HG02970 (cell line): ENCODE measurements around the gene GON7.
"Not testable (repeated sequence)": the region's sequence is repeated elsewhere in the genome, so short reads cannot be mapped to it uniquely, and the experiment has no call there.

Experiments
- ATAC-seq: cut with Tn5 transposase; IDR thresholded peaks from one replicate; pipeline ENCODE4 v1.9.1; 2021; ENCODE audit warnings: mild to moderate bottlenecking, moderate library complexity, moderate number of reproducible peaks; ENCODE audit not compliant: unreplicated experiment, low FRiP score

Gene GON7

DNA sequence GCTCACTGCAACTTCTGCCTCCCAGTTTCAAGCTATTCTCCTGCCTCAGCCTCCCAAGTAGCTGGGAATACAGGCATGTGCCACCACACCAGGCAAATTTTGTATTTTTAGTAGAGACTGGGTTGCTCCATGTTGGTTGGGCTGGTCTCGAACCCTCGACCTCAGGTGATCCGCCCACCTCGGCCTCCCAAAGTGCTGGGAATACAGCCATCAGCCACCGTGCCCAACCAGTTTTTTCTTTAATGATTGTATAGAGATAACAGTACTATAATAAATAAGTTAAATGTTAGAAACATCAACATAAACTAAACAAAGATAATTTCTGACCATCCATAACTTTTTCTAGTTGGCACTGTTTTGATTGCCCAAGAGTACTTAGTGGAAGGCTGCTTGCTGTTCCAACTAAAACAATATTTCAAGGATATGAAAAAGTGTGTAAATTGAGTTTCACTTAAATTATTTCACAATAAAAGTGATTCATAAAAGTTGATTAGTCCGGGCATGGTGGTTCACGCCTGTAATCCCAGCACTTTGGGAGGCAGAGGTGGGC lies 5.6 kb downstream of the GON7 start:
- no peak for ATAC-seq

DNA sequence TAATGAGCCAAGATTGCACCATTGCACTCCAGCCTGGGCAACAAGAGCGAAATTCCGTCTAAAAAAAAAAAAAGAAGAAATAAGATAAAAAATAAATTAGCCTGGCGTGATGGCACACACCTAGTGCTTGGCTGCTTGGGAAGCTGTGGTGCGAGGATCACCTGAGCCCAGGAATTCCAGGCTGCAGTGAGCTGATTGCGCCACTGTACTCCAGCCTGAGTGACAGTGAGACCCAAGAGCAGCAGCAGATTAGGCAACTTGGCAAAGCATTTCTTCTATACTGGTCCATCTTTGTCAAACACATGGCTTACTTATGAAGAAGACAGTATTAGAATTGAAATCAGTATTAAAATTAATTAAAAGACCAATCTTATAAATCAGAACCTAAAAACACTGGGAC lies 6.3 kb downstream of the GON7 start:
- ATAC-seq: no peak

DNA sequence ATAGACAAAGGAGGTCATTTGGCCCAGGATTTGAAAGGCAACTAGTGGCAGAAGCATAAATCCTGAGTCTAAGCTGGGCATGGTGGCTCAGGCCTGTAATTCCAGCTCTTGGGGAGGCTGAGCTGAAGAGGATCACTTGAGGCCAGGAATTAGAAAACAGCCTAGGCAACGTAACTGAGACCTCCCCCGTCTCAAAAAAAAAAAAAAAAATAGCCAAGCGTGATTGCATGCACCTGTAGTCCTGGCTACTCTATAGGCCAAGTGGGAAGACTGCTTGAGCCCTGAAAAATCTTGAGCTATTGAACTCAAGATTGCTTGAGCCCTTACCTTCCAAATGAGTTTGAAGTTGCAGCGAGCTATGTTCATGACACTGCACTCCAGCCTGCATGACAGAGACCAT lies 7.8 kb downstream of the GON7 start:
- no peak for ATAC-seq

DNA sequence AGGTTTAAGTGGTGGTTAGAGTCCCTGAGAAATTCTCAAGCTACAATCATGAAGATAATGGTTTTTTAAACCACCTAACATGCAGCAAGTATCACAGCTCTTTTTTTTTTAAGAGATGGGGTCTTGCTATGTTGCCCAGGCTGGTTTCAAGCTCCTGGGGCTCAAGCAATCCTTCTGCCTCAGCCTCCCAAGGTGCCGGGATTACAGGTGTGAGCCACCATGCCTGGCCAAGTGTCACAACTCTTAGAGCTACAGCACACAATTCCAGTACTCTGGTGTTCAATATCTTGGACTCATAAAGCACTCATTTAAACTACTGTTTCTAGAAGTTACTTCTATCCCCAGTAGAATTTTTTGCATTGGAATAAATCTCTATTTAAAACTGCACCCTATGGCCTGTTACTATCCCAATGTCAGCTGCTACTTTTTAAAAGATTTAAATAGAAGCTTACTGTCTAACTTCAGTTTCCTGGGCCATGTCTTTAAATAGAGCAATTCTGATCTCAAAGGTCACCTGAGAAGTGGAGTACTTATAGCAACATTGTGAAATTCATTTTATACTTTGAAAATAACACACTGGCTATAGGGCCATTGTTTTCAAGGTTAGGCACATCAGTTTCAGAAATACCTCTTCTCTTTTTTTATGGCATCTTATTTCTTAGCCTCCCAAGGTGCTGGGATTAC lies 11.4 kb downstream of the GON7 start:
- no peak for ATAC-seq

DNA sequence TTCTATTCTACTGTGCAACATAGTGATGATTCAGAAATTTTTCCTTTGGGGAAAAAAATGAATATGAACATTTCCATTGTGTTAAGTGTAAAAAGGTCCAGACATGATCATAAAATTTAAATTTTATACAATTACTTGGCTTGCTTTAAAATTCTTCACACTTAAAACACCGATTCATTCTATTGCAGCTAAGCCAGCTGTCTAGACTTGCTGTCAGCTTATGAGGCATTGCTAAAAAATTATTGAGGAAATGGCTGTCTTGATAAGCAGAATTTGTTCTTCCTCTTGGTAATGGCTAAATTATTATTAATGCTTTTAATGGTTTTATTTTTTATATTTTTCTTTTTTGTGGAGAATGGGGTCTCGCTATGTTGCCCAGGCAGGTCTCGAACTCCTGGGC lies 19.9 kb downstream of the GON7 start:
- ATAC-seq: no peak

DNA sequence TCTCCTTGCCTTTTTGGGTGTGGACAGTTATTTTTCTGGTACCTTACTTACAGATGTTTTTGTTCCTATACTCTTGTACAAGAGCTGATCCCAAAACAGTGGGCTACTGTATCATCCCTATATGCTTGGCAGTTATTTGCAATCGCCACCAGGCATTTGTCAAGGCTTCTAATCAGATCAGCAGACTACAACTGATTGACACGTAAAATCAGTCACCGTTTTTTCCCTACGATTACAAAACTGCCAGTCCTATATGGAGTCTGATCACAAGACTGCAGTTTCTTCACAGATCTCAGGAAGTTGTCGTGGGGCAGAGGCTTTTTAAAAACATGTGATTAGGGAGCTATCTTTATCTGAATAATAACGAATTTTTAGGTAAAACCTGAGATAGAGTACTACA lies 20.4 kb downstream of the GON7 start:
- ATAC-seq: no peak

DNA sequence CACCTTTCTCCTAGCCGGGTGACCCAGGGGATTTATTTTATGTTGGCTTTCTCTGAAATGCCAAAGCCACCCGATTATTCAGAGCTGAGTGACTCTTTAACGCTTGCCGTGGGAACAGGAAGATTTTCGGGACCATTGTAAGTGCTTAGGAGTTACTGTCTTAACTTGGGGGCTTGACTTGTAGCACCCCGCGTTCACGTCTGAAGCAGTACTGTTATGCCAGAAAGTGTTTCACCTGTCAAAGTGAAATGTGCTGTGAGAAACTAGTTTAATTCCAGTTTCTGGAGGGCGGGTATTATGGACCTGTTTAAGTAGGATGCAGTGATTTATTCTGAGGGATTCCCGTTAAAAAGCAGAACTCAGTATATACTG lies 21.5 kb downstream of the GON7 start:
- no peak for ATAC-seq

DNA sequence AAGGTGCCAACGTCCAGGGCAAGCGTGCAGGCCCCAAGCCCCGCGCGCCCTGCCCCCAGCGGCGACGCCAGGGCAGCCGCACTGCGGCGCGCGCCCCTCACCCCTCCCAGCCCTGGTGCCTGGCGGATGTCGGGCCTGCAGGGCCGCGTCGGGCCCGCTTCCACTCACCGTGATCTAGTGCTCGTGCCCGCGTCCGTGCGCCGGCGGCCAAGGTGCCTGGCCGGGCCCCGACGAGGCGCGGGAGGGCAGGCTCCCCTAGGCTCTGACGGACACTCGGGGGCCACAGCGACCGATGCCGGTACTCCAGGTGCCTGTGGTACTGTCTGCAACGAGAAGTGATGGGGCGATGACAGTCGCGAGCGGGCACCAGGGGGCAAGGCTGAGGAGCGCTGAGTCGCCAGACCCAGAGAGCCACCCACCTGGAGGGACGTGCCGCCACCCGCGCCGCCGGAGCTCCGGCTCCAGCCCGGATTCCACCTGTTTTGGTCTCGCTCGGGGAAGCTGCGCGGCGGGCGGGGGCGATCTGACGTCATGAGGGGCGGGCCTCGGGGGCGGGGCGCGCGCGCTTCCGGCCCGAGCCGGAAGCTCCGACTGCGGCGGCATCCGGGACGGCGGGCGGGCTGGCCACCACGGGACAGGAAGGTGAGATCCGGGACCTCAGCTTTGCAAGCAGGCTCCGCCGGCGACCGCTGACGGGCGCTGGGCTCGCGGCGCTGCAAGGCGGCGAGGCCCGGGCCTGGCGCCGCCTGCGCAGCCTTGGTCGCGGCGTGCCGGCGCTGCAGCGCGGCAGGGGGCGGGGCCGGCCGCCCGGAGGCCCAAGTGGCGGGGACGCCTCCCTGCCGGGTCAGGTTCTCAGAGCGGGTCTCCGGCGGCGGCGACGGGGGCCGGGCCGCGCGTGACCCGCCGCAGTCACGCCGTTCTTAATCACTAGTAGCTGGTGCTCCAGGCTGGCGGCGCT lies 22.2 kb downstream of the GON7 start, which contains the start of the genes LYSET and MOAP1:
Gene LYSET, plus strand, starts transcription at position 927 of the 958 bp plus-strand sequence. CDS start 89 bp downstream, outside the sequence.
Gene MOAP1, minus strand, starts transcription at position 507 of the 958 bp plus-strand sequence. CDS start 655 bp downstream, outside the sequence.
- peak; percentile 88 for ATAC-seq

DNA sequence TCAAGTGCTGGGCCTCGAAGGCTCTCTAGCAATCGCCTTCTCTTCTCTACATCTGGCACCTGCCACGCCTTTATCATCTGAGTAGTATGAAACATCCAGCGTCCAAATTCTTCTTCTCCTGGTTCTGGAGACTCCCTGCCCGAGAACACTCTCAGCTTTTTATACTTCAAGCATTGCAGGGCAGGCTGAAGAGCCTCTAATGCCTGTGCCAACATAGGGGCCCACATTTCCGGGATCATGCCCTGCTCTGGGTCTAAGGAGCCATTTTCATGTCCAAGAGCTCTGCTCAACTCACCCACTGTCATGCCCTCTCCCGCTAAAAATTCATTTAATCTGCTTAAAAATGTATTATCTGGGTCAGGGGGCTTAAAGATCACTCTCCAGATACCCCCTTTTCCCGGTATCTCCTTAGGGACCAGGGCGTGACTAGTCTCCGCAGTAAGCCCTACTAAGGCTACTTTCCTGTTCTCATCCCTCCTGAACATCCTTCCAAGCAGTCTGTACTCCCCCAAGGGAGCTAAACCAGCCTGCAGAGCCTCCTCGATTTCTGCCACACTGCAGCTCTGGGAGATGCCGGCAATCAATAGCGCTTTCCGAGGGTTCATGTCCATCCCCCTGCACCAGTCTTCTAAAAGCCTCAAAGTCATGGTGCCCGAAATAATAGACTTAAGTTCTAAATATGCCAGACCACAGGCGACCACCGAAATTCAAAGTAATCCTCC lies 23.1 kb downstream of the GON7 start:
- ATAC-seq: no peak

DNA sequence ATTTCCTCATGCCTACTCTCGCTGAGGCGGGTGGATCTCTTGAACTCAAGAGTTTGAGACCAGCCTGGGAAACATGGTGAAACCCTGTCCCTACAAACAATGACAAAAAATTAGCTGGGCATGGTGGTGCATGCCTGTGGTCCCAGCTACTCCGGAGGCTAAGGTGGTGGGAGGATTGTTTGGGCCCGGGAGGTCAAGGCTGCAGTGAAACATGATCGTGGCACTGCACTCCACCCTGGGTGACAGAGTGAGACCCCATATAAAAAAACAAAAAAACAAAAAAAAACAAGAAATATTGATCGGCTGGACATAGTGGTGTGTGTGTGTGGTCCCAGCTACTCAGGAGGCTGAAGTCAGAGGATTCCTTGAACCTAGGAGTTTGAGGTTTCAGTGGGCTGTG lies 31.4 kb downstream of the GON7 start:
- ATAC-seq: no peak

DNA sequence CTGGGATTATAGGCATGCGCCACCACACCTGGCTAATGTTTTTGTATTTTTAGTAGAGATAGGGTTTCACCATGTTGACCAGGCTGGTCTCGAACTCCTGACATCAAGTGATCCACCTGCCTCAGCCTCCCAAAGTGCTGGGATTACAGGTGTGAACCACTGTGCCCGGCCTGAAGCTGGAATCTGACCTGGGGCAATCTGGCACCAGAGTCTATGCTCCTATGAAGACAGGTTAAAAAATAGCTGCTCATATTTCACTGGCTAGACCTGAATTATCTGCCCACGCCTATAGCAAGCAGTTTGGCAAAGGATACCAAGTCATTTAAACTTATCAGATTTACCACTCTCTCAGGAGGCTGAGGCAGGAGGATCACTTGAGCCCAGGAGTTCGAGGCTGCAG lies 32.1 kb downstream of the GON7 start:
- ATAC-seq: not testable (repeated sequence)

DNA sequence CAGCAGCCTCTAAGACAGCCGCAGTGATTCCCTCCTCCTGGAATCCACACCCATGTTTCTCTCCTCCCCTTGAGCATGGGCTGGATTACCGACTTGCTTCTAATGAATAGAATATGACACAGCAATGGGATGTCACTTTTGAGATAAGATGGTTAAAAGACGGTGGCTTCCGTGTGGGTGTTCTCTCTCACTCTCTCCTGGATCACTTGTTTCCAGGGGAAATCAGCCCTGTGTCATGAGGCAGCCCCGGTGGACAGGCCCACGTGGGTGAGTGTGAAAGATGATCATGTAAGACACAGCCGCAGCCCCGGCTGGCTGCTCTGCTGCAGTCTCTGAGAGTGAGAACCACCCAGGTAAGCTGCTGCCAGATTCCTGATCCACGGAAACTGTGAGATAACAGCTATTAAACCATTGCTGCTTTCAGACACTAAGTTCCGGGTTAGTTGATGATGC lies 32.9 kb downstream of the GON7 start:
- ATAC-seq: no peak

DNA sequence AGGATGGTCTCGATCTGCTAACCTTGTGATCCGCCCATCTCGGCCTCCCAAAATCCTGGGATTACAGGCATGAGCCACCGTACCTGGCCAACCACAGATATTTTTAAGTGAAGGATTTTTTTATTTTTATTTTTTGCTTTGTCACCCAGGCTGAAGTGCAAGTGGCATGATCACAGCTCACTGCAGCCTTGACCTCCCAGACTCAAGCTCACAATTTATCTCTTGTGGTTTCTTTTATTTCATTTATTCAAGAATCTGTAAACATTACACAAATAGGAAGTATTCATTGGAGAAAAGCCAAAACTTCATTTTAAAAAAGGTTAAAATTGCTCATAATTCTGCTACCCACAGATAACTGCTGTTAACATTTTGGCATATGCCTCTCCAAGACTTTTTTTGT lies 35.5 kb downstream of the GON7 start:
- ATAC-seq: no peak

DNA sequence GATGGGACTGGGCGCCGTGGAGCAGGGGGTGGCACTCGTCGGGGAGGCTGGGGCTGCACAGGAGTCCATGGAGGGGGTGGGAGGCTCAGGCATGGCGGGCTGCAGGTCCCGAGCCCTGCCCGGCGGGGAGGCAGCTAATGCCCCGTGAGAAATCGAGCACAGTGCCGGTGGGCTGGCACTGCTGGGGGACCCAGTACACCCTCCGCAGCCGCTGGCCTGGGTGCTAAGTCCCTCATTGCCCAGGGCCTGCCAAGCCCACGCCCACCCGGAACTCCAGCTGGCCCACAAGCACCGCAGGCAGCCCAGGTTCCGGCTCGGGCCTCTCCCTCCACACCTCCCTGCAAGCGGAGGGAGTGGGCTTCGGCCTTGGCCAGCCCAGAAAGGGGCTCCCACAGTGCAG lies 36.7 kb downstream of the GON7 start:
- not testable (repeated sequence) for ATAC-seq

DNA sequence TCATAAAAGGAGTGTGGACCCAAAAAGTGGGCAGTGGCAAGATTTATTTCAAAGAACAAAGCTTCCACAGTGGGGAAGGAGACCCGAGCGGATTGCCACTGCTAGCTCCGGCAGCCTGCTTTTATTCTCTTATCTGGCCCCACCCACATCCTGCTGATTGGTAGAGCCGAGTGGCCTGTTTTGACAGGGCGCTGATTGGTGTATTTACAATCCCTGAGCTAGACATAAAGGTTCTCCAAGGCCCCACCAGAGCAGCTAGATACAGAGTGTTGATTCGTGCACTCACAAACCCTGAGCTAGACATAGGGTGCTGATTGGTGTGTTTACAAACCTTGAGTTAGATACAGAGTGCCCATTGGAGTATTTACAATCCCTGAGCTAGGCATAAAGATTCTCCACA lies 37.2 kb downstream of the GON7 start:
- not testable (repeated sequence) for ATAC-seq

DNA sequence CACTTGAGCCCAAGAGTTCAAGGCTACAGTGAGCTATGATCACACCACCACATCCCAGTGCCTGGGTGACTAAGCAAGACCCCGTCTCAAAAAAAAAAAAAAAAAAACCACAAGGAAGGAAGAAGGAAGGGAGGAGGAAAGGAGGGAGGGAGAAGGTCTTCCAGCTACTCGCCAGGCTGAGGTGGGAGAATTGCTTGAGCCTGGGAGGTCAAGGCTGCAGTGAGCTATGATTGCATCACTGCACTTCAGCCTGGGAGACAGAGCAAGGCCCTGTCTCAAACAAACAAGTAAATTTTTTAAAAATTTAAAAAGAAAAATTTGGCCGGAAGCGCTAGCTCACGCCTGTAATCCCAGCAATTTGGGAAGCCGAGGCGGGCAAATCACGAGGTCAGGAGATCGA lies 38.3 kb downstream of the GON7 start:
- not testable (repeated sequence) for ATAC-seq

DNA sequence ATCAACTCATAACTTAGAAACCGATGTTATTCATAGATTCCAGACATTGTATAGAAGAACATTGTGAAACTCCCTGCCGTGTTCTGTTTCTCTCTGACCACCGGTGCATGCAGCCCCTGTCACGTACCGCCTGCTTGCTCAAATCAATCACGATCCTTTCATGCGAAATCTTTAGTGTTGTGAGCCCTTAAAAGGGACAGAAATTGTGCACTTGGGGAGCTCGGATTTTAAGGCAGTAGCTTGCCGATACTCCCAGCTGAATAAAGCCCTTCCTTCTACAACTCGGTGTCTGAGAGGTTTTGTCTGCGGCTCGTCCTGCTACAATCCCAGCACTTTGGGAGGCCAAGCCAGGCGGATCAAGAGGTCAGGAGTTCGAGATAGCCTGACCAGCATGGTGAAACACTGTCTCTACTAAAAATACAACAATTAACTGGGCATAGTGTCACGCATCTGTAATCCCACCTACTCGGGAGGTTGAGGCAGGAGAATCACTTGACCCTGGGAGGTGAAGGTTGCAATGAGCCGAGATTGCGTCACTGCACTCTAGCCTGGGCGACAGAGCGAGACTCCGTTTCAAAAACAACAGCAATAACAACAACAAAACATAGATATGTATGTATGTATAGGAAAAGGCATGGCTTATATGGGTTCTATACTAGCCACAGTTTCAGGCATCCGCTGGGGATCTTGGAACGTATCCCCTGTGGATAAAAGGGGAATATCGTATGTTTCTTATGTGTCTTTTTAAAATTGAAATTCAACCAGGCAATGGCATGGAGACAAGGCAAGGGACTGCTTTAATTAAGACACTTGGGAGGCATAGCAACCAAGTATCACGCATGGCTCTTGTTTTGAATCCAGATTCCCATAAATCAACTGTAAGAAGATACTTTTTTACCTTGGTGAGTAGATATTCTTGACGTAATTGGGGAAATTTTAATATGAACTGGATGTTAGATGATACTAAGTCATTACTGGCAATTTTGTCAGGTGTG lies 41.3 kb downstream of the GON7 start:
- ATAC-seq: not testable (repeated sequence)

DNA sequence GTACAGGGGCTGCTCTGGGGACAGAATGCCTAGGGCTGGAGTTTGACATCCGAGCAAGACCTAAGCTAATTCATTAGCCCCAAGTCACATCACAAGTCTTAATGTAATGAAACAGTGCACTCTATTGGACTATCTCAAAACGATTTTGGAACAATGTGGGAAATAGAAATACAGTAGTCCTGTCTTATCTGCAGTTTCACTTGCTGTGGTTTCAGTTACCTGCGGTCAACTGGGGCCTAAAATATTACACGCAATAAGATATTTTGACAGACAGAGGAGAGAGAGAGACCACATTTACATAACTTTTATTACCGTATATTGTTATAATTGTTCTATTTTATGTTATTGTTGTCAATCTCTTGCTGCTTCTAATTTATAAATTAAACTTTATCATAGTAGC lies 43.3 kb downstream of the GON7 start:
- ATAC-seq: no peak

DNA sequence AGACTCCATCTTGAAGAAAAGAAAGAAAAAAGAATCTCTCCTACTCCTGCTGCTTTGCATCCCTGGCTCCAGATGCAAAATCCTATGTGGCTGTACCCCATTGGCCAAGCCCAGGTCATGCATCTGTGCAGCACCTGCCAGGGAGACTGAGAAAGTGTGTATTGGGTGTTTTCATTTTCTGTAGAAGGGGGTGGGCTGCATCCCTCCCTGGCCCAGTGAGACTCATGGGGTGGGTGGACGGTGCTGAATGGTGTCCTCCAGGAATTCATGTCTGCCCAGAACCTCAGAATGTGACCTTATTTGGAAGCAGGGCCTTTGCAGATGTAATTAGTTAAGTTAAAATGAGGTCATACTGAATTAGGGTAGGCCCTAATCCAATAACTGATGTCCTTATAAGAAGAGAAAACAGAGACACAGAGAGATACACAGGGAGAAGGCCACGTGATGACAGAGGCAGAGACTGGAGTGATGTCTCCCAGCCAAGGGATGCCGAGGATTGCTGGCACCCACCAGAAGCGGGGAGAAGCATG lies 45.4 kb downstream of the GON7 start:
- ATAC-seq: no peak
